Stomach smooth muscle (tissue), 2 donors: ENCODE data around the gene ARHGEF38.

Source experiments
- H3K27ac ChIP-seq: one replicate; pipeline ENCODE4 v1.7.0; 2013; ENCODE audit warnings: mild to moderate bottlenecking, low read length, inconsistent platforms
- H3K27me3 ChIP-seq, 2 donors: one replicate each; pipeline ENCODE4 v1.7.0; 2013; ENCODE audit warnings: low read length in 2 of 2; ENCODE audit not compliant: insufficient read depth in 2 of 2, control insufficient read depth in 1 of 2
- H3K36me3 ChIP-seq, 2 donors: one replicate each; pipeline ENCODE4 v1.7.0; 2013; ENCODE audit warnings: low read length in 2 of 2; ENCODE audit not compliant: control insufficient read depth in 2 of 2, insufficient read depth in 2 of 2
- H3K4me1 ChIP-seq: one replicate; pipeline ENCODE4 v1.7.0; 2013; ENCODE audit warnings: low read length; ENCODE audit not compliant: control insufficient read depth, insufficient read depth
- H3K4me3 ChIP-seq, 2 donors: one replicate each; pipeline ENCODE4 v1.7.0; 2013; ENCODE audit warnings: low read length in 2 of 2
- H3K9ac ChIP-seq, 2 donors: one replicate each; pipeline ENCODE4 v1.7.0; 2013; ENCODE audit warnings: low read length in 2 of 2, mild to moderate bottlenecking in 1 of 2
- H3K9me3 ChIP-seq, 2 donors: one replicate each; pipeline ENCODE4 v1.7.0; 2013; ENCODE audit warnings: low read length in 2 of 2; ENCODE audit not compliant: control insufficient read depth in 2 of 2
- donor health status: healthy.
- donor health status: Pancreatic carcinoma.

ARHGEF38 gene

GRCh38 chr4:105630670-105631655 is 78.5 kb downstream of the ARHGEF38 start:
- Histone ChIP-seq H3K4me1 (no peaks in the 10 kb centered on the region), H3K4me3 (no peak overlapping the region), H3K27ac (no peak overlapping the region), H3K36me3 (no peaks in the 10 kb centered on the region), H3K9ac (no peak overlapping the region), H3K27me3 (no peaks in the 10 kb centered on the region), H3K9me3 (no peaks in the 10 kb centered on the region)

GRCh38 chr4:105631818-105632400 is 79.5 kb downstream of the ARHGEF38 start:
- no peaks in the 10 kb centered on the region for H3K27me3 ChIP-seq
- no peak overlapping the region for H3K4me3 ChIP-seq
- no peak overlapping the region for H3K27ac ChIP-seq
- H3K36me3 ChIP-seq = no peaks in the 10 kb centered on the region
- H3K9me3 ChIP-seq = no peaks in the 10 kb centered on the region
- no peaks in the 10 kb centered on the region for H3K4me1 ChIP-seq
- H3K9ac ChIP-seq = no peak overlapping the region

GRCh38 chr4:105632599-105632998 is 80.2 kb downstream of the ARHGEF38 start:
- Histone ChIP-seq H3K27me3 (no peaks in the 10 kb centered on the region), H3K36me3 (no peaks in the 10 kb centered on the region), H3K4me3 (no peak overlapping the region), H3K9ac (no peak overlapping the region), H3K9me3 (no peaks in the 10 kb centered on the region), H3K27ac (no peak overlapping the region), H3K4me1 (peaks cover 3% of the 10 kb centered on the region)

DNA sequence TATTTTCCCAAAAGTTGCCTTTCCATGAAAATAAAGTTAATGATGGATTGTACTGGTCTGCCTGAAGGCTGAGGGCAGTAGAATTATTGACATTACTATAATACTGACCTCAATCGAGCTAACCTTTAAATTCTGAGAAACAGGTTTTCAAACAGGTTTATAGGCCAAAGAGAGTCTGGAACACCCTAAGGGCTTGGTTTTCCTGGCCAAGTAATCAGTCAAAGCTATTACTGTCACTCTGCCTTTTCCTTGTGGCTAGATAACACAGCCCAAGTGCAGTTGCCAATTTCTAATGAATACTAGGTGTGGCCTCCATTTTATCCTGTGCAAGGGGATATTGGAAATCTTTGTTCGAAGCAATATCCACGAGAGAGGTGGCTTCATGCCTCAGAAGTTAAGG is 80.8 kb downstream of the ARHGEF38 start:
- Histone ChIP-seq H3K4me3 (no peak overlapping the region), H3K4me1 (peaks cover 7% of the 10 kb centered on the region), H3K9ac (no peak overlapping the region), H3K36me3 (no peaks in the 10 kb centered on the region), H3K9me3 (no peaks in the 10 kb centered on the region), H3K27ac (no peak overlapping the region), H3K27me3 (no peaks in the 10 kb centered on the region)

- Histone ChIP-seq H3K4me1 (peaks cover 7% of the 10 kb centered on the region), H3K27me3 (no peaks in the 10 kb centered on the region), H3K27ac (no peak overlapping the region)
Observed at GRCh38 chr4:105634402-105635080, 82.1 kb downstream of the ARHGEF38 start.

GRCh38 chr4:105637408-105638176 is 85.2 kb downstream of the ARHGEF38 start:
- Histone ChIP-seq H3K4me1 (peaks cover 7% of the 10 kb centered on the region), H3K27me3 (no peaks in the 10 kb centered on the region), H3K36me3 (no peaks in the 10 kb centered on the region), H3K9me3 (no peaks in the 10 kb centered on the region), H3K27ac (no peak overlapping the region), H3K4me3 (no peak overlapping the region), H3K9ac (no peak overlapping the region)

More at GRCh38 chr4:105634402-105635080, 82.1 kb downstream of the ARHGEF38 start:
- H3K9ac ChIP-seq = no peak overlapping the region
- H3K36me3 ChIP-seq = no peaks in the 10 kb centered on the region
- no peak overlapping the region for H3K4me3 ChIP-seq
- H3K9me3 ChIP-seq = no peaks in the 10 kb centered on the region

DNA sequence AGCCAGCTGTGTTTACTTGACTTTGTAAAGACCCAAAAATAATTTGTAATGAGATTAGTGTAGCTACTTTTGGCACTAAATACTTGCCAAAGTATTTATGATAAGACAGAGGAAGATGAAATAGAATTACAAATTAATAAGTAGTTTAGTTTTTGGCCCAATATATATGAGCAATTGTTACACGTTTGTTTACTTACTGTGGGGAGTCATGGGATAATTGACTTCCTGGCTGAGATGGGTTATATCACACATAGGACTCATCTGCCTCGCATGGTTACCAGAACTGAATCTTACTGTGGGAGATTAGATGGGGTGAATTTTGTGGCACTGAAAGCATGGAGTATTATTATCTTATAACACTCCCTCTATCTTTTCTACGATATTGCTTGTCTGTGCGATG is 89.4 kb downstream of the ARHGEF38 start:
- H3K9me3 ChIP-seq = no peaks in the 10 kb centered on the region
- H3K27ac ChIP-seq = no peak overlapping the region
- no peaks in the 10 kb centered on the region for H3K36me3 ChIP-seq
- H3K4me1 ChIP-seq = peaks cover 7% of the 10 kb centered on the region
- no peaks in the 10 kb centered on the region for H3K27me3 ChIP-seq
- H3K4me3 ChIP-seq = no peak overlapping the region
- H3K9ac ChIP-seq = no peak overlapping the region

DNA sequence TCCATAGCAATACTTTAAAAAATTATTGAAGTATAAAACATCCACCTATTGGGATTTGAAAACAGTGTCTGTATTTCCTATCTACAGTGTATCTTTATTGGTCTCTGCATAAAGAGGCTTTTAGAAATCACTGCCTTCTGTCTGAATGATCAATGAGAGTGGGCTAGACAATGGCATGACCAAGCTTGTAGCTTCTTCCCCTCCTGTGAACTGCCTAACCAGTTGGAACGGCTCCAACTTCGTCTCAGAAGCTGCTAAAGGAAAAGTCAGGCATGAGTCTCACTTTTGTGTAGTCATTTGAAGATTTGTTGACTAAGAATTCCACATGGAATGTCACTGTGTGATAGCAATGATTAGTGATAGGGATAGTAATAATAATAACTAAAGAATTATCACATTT is 91.8 kb downstream of the ARHGEF38 start:
- no peaks in the 10 kb centered on the region for H3K27me3 ChIP-seq

DNA sequence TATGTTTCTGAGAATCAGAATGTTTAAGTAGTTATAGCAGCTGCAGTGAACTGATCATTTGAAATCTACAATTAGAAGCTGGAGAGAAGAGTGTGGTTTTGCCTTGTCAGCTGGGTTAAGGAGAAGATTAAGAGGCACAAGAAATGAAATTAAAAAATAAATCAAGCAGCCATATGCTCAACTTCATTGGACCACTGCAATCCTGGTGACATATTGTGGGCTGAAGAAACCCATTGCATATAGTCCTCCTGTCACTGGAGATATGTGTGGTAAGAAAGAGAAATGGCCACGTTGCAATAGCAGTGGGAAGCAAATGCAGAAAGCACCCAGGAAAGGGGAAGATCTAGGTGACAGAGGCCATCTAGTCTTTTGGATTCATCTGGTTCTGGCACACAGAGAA is 93.0 kb downstream of the ARHGEF38 start:
- Histone ChIP-seq H3K4me1 (no peaks in the 10 kb centered on the region), H3K9me3 (no peaks in the 10 kb centered on the region), H3K36me3 (no peaks in the 10 kb centered on the region), H3K4me3 (no peak overlapping the region), H3K27me3 (no peaks in the 10 kb centered on the region), H3K9ac (no peak overlapping the region), H3K27ac (no peak overlapping the region)

More for the DNA sequence above, 91.8 kb downstream of the ARHGEF38 start:
- H3K9ac ChIP-seq = no peak overlapping the region
- H3K4me3 ChIP-seq = no peak overlapping the region
- no peak overlapping the region for H3K27ac ChIP-seq
- no peaks in the 10 kb centered on the region for H3K36me3 ChIP-seq
- H3K4me1 ChIP-seq = no peaks in the 10 kb centered on the region
- no peaks in the 10 kb centered on the region for H3K9me3 ChIP-seq

DNA sequence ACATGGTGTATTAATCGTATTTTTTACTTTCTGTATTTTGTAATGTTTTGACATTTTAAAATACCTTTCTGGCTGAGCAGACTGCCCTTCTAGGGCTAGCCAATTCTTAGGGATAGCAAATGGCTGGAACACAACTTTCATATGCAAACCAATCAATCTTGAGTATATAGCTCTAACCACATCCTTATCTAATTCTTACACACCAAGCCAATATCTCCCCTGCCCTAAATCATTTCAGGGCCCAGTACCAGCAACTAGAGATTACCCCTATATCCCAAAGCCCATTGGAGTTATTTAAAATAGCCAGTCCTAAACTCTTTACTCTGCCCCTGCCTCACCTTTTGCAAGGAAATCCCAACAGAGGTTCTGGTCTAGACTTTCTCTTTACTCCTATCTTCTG is 97.8 kb downstream of the ARHGEF38 start:
- no peaks in the 10 kb centered on the region for H3K9me3 ChIP-seq
- H3K9ac ChIP-seq = no peak overlapping the region
- H3K36me3 ChIP-seq = no peaks in the 10 kb centered on the region
- H3K27me3 ChIP-seq = no peaks in the 10 kb centered on the region
- no peak overlapping the region for H3K27ac ChIP-seq
- H3K4me1 ChIP-seq = no peaks in the 10 kb centered on the region
- no peak overlapping the region for H3K4me3 ChIP-seq
